HG03108 (cell line): ENCODE results near the gene FLRT1.

Source experiments
- ATAC-seq: cut with Tn5 transposase; IDR thresholded peaks from one replicate; pipeline ENCODE4 v1.9.1; 2021; ENCODE audit warnings: moderate library complexity; ENCODE audit not compliant: unreplicated experiment

The FLRT1 gene

GRCh38 chr11:64005691-64006090 lies 30.0 kb upstream of the FLRT1 start:
- ATAC-seq, result no peak

GRCh38 chr11:64006398-64006797 lies 29.3 kb upstream of the FLRT1 start:
- ATAC-seq, result no peak

- ATAC-seq, result no peak
Observed at GRCh38 chr11:64007160-64007628, 28.5 kb upstream of the FLRT1 start.

- ATAC-seq, result no peak
Observed at GRCh38 chr11:64007629-64008282, 28.0 kb upstream of the FLRT1 start.

GRCh38 chr11:64008283-64008913 lies 27.3 kb upstream of the FLRT1 start:
- ATAC-seq, result no peak

GRCh38 chr11:64008914-64009633 lies 26.7 kb upstream of the FLRT1 start:
- no peak for ATAC-seq

GRCh38 chr11:64009710-64010109 lies 26.0 kb upstream of the FLRT1 start:
- ATAC-seq, result no peak

GRCh38 chr11:64010783-64011182 lies 24.9 kb upstream of the FLRT1 start:
- ATAC-seq, result no peak

- no peak for ATAC-seq
Observed at GRCh38 chr11:64011371-64011770, 24.4 kb upstream of the FLRT1 start.

- ATAC-seq, result no peak
Observed at GRCh38 chr11:64013141-64013896, 22.4 kb upstream of the FLRT1 start.

GRCh38 chr11:64014356-64014755 lies 21.4 kb upstream of the FLRT1 start:
- ATAC-seq, result no peak

GRCh38 chr11:64015510-64015909 lies 20.2 kb upstream of the FLRT1 start:
- no peak for ATAC-seq

- ATAC-seq, result no peak
Observed at GRCh38 chr11:64015935-64016845, 19.5 kb upstream of the FLRT1 start.

GRCh38 chr11:64017945-64018224 lies 17.8 kb upstream of the FLRT1 start:
- ATAC-seq, result no peak

- no peak for ATAC-seq
Observed at GRCh38 chr11:64018310-64018709, 17.4 kb upstream of the FLRT1 start.

GRCh38 chr11:64019106-64020037 lies 16.4 kb upstream of the FLRT1 start:
- no peak for ATAC-seq

GRCh38 chr11:64020976-64021756 lies 14.6 kb upstream of the FLRT1 start:
- ATAC-seq, result no peak

GRCh38 chr11:64021757-64022093 lies 14.0 kb upstream of the FLRT1 start:
- no peak for ATAC-seq
